Measurements from ENCODE around the gene HNRNPL. TPM values are rescaled to one million over a fixed set of nuclear protein-coding genes. Genes with fewer than 3 reads are reported as not detected.
"Not testable (repeated sequence)": the region's sequence is repeated elsewhere in the genome, so short reads cannot be mapped to it uniquely, and the experiment has no call there.

The HNRNPL gene
- total RNA-seq, 1 experiment from 2014 or later = 710 TPM

GRCh38 chr19:38856813-38857212, 7.0 kb upstream of the HNRNPL start:
- Histone ChIP-seq H2BK15ac (ENCODE audit: low read depth, low read length) (no peak overlapping the region), H4K20me1 (ENCODE audit: control insufficient read depth, insufficient read depth, insufficient read length) (no peaks in the 10 kb centered on the region), H3K23me2 (ENCODE audit: insufficient read length, low read depth, low read length, poor library complexity, severe bottlenecking) (peaks cover 6% of the 10 kb centered on the region), H3K27me3 (ENCODE audit: insufficient read depth, low read length) (no peaks in the 10 kb centered on the region), H2BK120ac (ENCODE audit: low read depth, low read length, poor library complexity, severe bottlenecking) (no peak overlapping the region), H3K4me1 (ENCODE audit: insufficient read depth, low read length) (no peaks in the 10 kb centered on the region), H3K9me3 (ENCODE audit: control insufficient read depth, low read depth, low read length) (no peaks in the 10 kb centered on the region), H2BK12ac (ENCODE audit: insufficient read length, low read depth, low read length) (no peak overlapping the region), H4K91ac (ENCODE audit: insufficient read length, low read depth, low read length) (no peak overlapping the region), H4K5ac (ENCODE audit: insufficient read length, low read depth, low read length) (no peak overlapping the region), H3T11ph (ENCODE audit: low read length) (no peak overlapping the region), H3K23ac (ENCODE audit: insufficient read length, low read depth, low read length) (no peak overlapping the region), H4K8ac (replicated peaks; ENCODE audit: insufficient read length, low read depth, low read length) (no peak overlapping the region), H3K4me2 (ENCODE audit: insufficient read depth, insufficient read length, low read length) (no peak overlapping the region), H2BK20ac (ENCODE audit: low read depth, low read length, poor library complexity, severe bottlenecking) (no peak overlapping the region), H3K14ac (ENCODE audit: insufficient read depth, low read length) (no peak overlapping the region), H3K79me1 (ENCODE audit: insufficient read depth, low read depth, low read length, poor library complexity, severe bottlenecking) (no peaks in the 10 kb centered on the region), H3K27ac (ENCODE audit: insufficient read length, low read depth, low read length) (no peak overlapping the region), H3K56ac (ENCODE audit: insufficient read length, low read depth, low read length) (no peak overlapping the region), H3K4ac (ENCODE audit: low read depth, low read length) (no peak overlapping the region), H2BK5ac (ENCODE audit: insufficient read length, low read length) (no peak overlapping the region), H3K9ac (ENCODE audit: extremely low read depth, insufficient read length, low read length) (no peak overlapping the region), H3K18ac (ENCODE audit: insufficient read length, low read depth, low read length) (no peak overlapping the region), H3K79me2 (ENCODE audit: insufficient read depth, low read length) (no peaks in the 10 kb centered on the region), H2AFZ (ENCODE audit: low read length) (no peak overlapping the region), H2AK5ac (ENCODE audit: insufficient read length, low read length) (no peak overlapping the region)
- WGBS (ENCODE audit: extremely low coverage, insufficient read length, low lambda C conversion rate) = no CpG with 5 or more reads among the region's 3 CpGs
- DNase-seq = no peak
- Mint-ChIP-seq H3K4me3 (no peak overlapping the region), H3K36me3 (ENCODE audit: insufficient read depth in 1 of 3, low read depth in 3 of 3) (peaks cover 4 to 14% (median 5%) of the 10 kb centered on the region in 3 experiments), H3K27me3 (ENCODE audit: low read depth) (peaks cover 4% of the 10 kb centered on the region), H3K4me1 (peaks cover 9 to 15% of the 10 kb centered on the region in 2 experiments), H3K27ac (no peak overlapping the region), H3K9me3 (peaks cover 22% of the 10 kb centered on the region in 2 experiments)
- no peak for TF ChIP-seq CTCF (conservative IDR thresholded peaks at IDR 0.05)

GRCh38 chr19:38855751-38856150, 6.0 kb upstream of the HNRNPL start:
- not testable (repeated sequence) for H2AK5ac ChIP-seq (ENCODE audit: insufficient read length, low read length); DNase-seq; H2BK5ac ChIP-seq (ENCODE audit: insufficient read length, low read length); H3K4ac ChIP-seq (ENCODE audit: low read depth, low read length); H4K91ac ChIP-seq (ENCODE audit: insufficient read length, low read depth, low read length); H4K5ac ChIP-seq (ENCODE audit: insufficient read length, low read depth, low read length); H3K9ac ChIP-seq (ENCODE audit: extremely low read depth, insufficient read length, low read length); H3K9me3 ChIP-seq (ENCODE audit: control insufficient read depth, low read depth, low read length); H4K8ac ChIP-seq (replicated peaks; ENCODE audit: insufficient read length, low read depth, low read length); H4K20me1 ChIP-seq (ENCODE audit: control insufficient read depth, insufficient read depth, insufficient read length); H2BK20ac ChIP-seq (ENCODE audit: low read depth, low read length, poor library complexity, severe bottlenecking); H3K27ac ChIP-seq (ENCODE audit: insufficient read length, low read depth, low read length); H2BK120ac ChIP-seq (ENCODE audit: low read depth, low read length, poor library complexity, severe bottlenecking); H3K4me2 ChIP-seq (ENCODE audit: insufficient read depth, insufficient read length, low read length); H3K27me3 Mint-ChIP-seq (ENCODE audit: low read depth); H3K18ac ChIP-seq (ENCODE audit: insufficient read length, low read depth, low read length); H2BK15ac ChIP-seq (ENCODE audit: low read depth, low read length); H3K56ac ChIP-seq (ENCODE audit: insufficient read length, low read depth, low read length); H2BK12ac ChIP-seq (ENCODE audit: insufficient read length, low read depth, low read length); H3T11ph ChIP-seq (ENCODE audit: low read length); H3K27me3 ChIP-seq (ENCODE audit: insufficient read depth, low read length); H3K79me2 ChIP-seq (ENCODE audit: insufficient read depth, low read length); H3K14ac ChIP-seq (ENCODE audit: insufficient read depth, low read length); H2AFZ ChIP-seq (ENCODE audit: low read length); H3K79me1 ChIP-seq (ENCODE audit: insufficient read depth, low read depth, low read length, poor library complexity, severe bottlenecking); H3K27ac Mint-ChIP-seq; H3K23ac ChIP-seq (ENCODE audit: insufficient read length, low read depth, low read length); H3K4me3 Mint-ChIP-seq; H3K4me1 ChIP-seq (ENCODE audit: insufficient read depth, low read length)
- H3K23me2 ChIP-seq (ENCODE audit: insufficient read length, low read depth, low read length, poor library complexity, severe bottlenecking) = peaks cover 15% of the 10 kb centered on the region
- WGBS (ENCODE audit: extremely low coverage, insufficient read length, low lambda C conversion rate) = no CpG with 5 or more reads among the region's 37 CpGs
- H3K9me3 Mint-ChIP-seq = peaks cover 22% of the 10 kb centered on the region in 2 experiments
- H3K36me3 Mint-ChIP-seq (ENCODE audit: insufficient read depth in 1 of 3, low read depth in 3 of 3) = peaks cover 4 to 14% (median 5%) of the 10 kb centered on the region in 3 experiments
- H3K4me1 Mint-ChIP-seq = peaks cover 15 to 22% of the 10 kb centered on the region in 2 experiments
